Measurements from ENCODE around the gene RAB8A.

DNA sequence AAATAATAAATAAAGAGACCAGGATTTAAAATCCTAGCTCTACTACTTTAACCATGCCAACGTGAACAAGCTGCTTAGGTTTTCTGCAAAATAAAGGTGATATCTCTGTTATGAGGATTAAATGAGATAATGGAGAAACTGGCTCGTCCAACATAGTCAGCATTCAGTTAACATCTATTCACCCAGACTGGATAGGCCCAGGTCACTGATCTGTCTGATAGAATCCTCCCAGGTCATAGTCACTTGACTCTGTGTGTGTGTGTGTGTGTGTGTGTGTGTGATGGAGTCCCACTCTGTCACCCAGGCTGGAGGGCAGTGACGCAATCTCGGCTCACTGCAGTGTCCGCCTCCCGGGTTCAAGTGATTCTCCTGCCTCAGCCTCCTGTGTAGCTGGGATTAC, 12.9 kb upstream of the RAB8A start:
- TF ChIP-seq, protein P1, sequence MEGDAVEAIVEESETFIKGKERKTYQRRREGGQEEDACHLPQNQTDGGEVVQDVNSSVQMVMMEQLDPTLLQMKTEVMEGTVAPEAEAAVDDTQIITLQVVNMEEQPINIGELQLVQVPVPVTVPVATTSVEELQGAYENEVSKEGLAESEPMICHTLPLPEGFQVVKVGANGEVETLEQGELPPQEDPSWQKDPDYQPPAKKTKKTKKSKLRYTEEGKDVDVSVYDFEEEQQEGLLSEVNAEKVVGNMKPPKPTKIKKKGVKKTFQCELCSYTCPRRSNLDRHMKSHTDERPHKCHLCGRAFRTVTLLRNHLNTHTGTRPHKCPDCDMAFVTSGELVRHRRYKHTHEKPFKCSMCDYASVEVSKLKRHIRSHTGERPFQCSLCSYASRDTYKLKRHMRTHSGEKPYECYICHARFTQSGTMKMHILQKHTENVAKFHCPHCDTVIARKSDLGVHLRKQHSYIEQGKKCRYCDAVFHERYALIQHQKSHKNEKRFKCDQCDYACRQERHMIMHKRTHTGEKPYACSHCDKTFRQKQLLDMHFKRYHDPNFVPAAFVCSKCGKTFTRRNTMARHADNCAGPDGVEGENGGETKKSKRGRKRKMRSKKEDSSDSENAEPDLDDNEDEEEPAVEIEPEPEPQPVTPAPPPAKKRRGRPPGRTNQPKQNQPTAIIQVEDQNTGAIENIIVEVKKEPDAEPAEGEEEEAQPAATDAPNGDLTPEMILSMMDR (IDR thresholded peaks at IDR 0.05), result no peak
- TF ChIP-seq POLR2AphosphoS5 (IDR thresholded peaks at IDR 0.05), result no peak

All from upper lobe of left lung (tissue), 4 donors.